IgD-negative memory B cell (primary cell): Measurements from ENCODE around the gene NCAPG2. TPM values are rescaled to one million over a fixed set of nuclear protein-coding genes. Genes with fewer than 3 reads are reported as not detected.
A peak's percentile ranks its signal among the peaks of the same experiment; 100 is the strongest.
"Not testable (repeated sequence)": the region's sequence is repeated elsewhere in the genome, so short reads cannot be mapped to it uniquely, and the experiment has no call there.

ENCODE experiments used
- H3K27ac Mint-ChIP-seq, 3 donors: one replicate each; pipeline ENCODE4 v1.8.0; 2020 to 2022; ENCODE audit warnings: mild to moderate bottlenecking in 3 of 3, mixed read lengths in 3 of 3, moderate library complexity in 1 of 3
- H3K27me3 Mint-ChIP-seq: one replicate; pipeline ENCODE4 v1.8.0; 2021; ENCODE audit warnings: mixed read lengths
- H3K36me3 Mint-ChIP-seq: one replicate; pipeline ENCODE4 v1.8.0; 2020; ENCODE audit warnings: mild to moderate bottlenecking, mixed read lengths
- H3K4me1 Mint-ChIP-seq, 3 donors: one replicate each; pipeline ENCODE4 v1.8.0; 2020 to 2022; ENCODE audit warnings: mixed read lengths in 3 of 3, mild to moderate bottlenecking in 1 of 3
- H3K4me3 Mint-ChIP-seq, 4 donors: one replicate each; pipeline ENCODE4 v1.8.0; 2020 to 2022; ENCODE audit warnings: mild to moderate bottlenecking in 4 of 4, mixed read lengths in 4 of 4, moderate library complexity in 3 of 4
- H3K9me3 Mint-ChIP-seq, 3 donors: one replicate each; pipeline ENCODE4 v1.8.0; 2020 to 2021; ENCODE audit warnings: mixed read lengths in 3 of 3, mild to moderate bottlenecking in 1 of 3
- polyA plus RNA-seq: library from polyadenylated mRNA; unstranded; fragments of 300-500 nt; fragmentation: Illumina TruSeq; gene quantifications from one replicate; pipeline ENCODE4 v1.2.3, GENCODE V29; 2021

Gene NCAPG2
- polyA plus RNA-seq, 1 donor from 2014 or later = 2.0 TPM

GRCh38 chr7:158703679-158704523, 703 bp downstream of the NCAPG2 start:
- peak overlapping the region; percentile 78 to 90 (median 86) for H3K4me3 Mint-ChIP-seq
- not testable (repeated sequence) for H3K27me3 Mint-ChIP-seq, H3K9me3 Mint-ChIP-seq, H3K36me3 Mint-ChIP-seq
- peak overlapping the region in 1 of 3 donors; percentile 60 for H3K27ac Mint-ChIP-seq
- H3K4me1 Mint-ChIP-seq = peaks cover 6 to 16% (median 11%) of the 10 kb centered on the region in 3 donors

DNA sequence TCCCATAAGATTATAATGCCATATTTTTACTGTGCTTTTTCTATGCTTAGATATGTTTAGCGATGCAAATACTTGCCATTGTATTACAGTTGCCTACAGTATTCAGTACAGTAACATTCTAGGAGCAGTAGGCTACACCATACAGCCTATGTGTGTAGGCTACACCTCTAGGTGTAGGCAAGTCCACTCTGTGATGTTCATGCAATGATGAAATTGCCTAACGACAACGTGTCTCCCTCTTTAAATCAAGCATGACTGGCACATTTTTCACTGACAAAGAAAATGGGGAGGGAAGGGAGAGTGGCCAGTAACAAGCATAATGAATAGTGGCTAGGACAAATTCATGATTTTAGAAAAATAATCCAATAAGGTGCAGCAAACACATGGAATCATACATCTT, 1.7 kb downstream of the NCAPG2 start:
- H3K27ac Mint-ChIP-seq = peak overlapping the region in 1 of 3 donors; percentile 55
- no peaks in the 10 kb centered on the region for H3K36me3 Mint-ChIP-seq
- peak overlapping the region in 3 of 4 donors; percentile 3 to 90 (median 28) for H3K4me3 Mint-ChIP-seq
- peaks cover 6 to 16% (median 11%) of the 10 kb centered on the region in 3 donors for H3K4me1 Mint-ChIP-seq
- no peaks in the 10 kb centered on the region for H3K27me3 Mint-ChIP-seq
- no peaks in the 10 kb centered on the region for H3K9me3 Mint-ChIP-seq

GRCh38 chr7:158702196-158702595, 2.4 kb downstream of the NCAPG2 start:
- Mint-ChIP-seq H3K9me3 (no peaks in the 10 kb centered on the region), H3K27me3 (no peaks in the 10 kb centered on the region), H3K4me1 (peaks cover 6 to 16% (median 11%) of the 10 kb centered on the region in 3 donors), H3K36me3 (peaks cover 2% of the 10 kb centered on the region), H3K4me3 (peak overlapping the region in 1 of 4 donors; percentile 90), H3K27ac (no peak overlapping the region)

- H3K4me1 Mint-ChIP-seq = peaks cover 0 to 15% (median 6%) of the 10 kb centered on the region in 3 donors
- H3K27ac Mint-ChIP-seq = no peak overlapping the region
- no peaks in the 10 kb centered on the region for H3K9me3 Mint-ChIP-seq
- H3K36me3 Mint-ChIP-seq = peaks cover 2% of the 10 kb centered on the region
- H3K27me3 Mint-ChIP-seq = no peaks in the 10 kb centered on the region
- H3K4me3 Mint-ChIP-seq = no peak overlapping the region
Measured at GRCh38 chr7:158700008-158700407, 4.6 kb downstream of the NCAPG2 start.

GRCh38 chr7:158699341-158699740, 5.3 kb downstream of the NCAPG2 start:
- H3K4me3 Mint-ChIP-seq = no peak overlapping the region
- H3K9me3 Mint-ChIP-seq = no peaks in the 10 kb centered on the region
- H3K4me1 Mint-ChIP-seq = peaks cover 0 to 15% (median 6%) of the 10 kb centered on the region in 3 donors
- no peak overlapping the region for H3K27ac Mint-ChIP-seq
- H3K27me3 Mint-ChIP-seq = no peaks in the 10 kb centered on the region
- H3K36me3 Mint-ChIP-seq = peaks cover 2% of the 10 kb centered on the region

- H3K4me3 Mint-ChIP-seq = no peak overlapping the region
- H3K27me3 Mint-ChIP-seq = no peaks in the 10 kb centered on the region
- peaks cover 0 to 15% (median 6%) of the 10 kb centered on the region in 3 donors for H3K4me1 Mint-ChIP-seq
- H3K36me3 Mint-ChIP-seq = peaks cover 2% of the 10 kb centered on the region
- no peak overlapping the region for H3K27ac Mint-ChIP-seq
- H3K9me3 Mint-ChIP-seq = no peaks in the 10 kb centered on the region
Measured at GRCh38 chr7:158698657-158699195, 5.9 kb downstream of the NCAPG2 start.

GRCh38 chr7:158697597-158697996, 7.0 kb downstream of the NCAPG2 start:
- not testable (repeated sequence) for H3K9me3 Mint-ChIP-seq, H3K4me1 Mint-ChIP-seq, H3K27me3 Mint-ChIP-seq, H3K27ac Mint-ChIP-seq, H3K4me3 Mint-ChIP-seq, H3K36me3 Mint-ChIP-seq

- no peaks in the 10 kb centered on the region for H3K27me3 Mint-ChIP-seq
- no peaks in the 10 kb centered on the region for H3K9me3 Mint-ChIP-seq
- peak overlapping the region in 1 of 4 donors; percentile 81 for H3K4me3 Mint-ChIP-seq
- H3K27ac Mint-ChIP-seq = no peak overlapping the region
- peaks cover 2% of the 10 kb centered on the region for H3K36me3 Mint-ChIP-seq
- peaks cover 0 to 8% (median 3%) of the 10 kb centered on the region in 3 donors for H3K4me1 Mint-ChIP-seq
Measured at GRCh38 chr7:158695726-158696452, 8.7 kb downstream of the NCAPG2 start.

GRCh38 chr7:158695056-158695455, 9.5 kb downstream of the NCAPG2 start:
- no peaks in the 10 kb centered on the region for H3K9me3 Mint-ChIP-seq
- H3K27me3 Mint-ChIP-seq = no peaks in the 10 kb centered on the region
- peaks cover 2% of the 10 kb centered on the region for H3K36me3 Mint-ChIP-seq
- no peak overlapping the region for H3K27ac Mint-ChIP-seq
- no peak overlapping the region for H3K4me3 Mint-ChIP-seq
- H3K4me1 Mint-ChIP-seq = peaks cover 0 to 8% (median 3%) of the 10 kb centered on the region in 3 donors

- H3K4me1 Mint-ChIP-seq = peaks cover 0 to 8% (median 3%) of the 10 kb centered on the region in 3 donors
- H3K27ac Mint-ChIP-seq = no peak overlapping the region
- no peaks in the 10 kb centered on the region for H3K9me3 Mint-ChIP-seq
Measured at GRCh38 chr7:158694650-158695049, 10.0 kb downstream of the NCAPG2 start.

DNA sequence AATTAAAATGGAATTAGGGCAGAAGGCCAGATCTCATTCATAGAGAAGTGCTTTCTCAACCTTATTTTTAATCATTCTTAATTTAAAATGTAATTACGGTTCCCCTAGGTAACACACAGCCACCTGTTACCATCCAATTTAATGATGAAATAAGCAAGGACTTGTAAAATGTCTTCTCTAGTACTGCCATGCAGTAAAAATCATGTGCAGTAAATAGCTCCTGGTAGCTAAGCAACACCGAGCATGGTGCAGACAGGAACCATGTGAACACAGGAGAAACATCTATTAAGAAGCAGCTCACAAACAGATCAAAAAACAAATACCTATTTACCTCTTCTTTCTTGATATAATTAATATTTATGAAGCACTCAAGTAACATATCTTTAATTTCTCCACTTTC, 15.1 kb downstream of the NCAPG2 start:
- Mint-ChIP-seq H3K36me3 (no peaks in the 10 kb centered on the region), H3K27ac (no peak overlapping the region), H3K4me1 (no peaks in the 10 kb centered on the region), H3K4me3 (no peak overlapping the region), H3K9me3 (no peaks in the 10 kb centered on the region), H3K27me3 (no peaks in the 10 kb centered on the region)

More at GRCh38 chr7:158694650-158695049, 10.0 kb downstream of the NCAPG2 start:
- Mint-ChIP-seq H3K4me3 (no peak overlapping the region), H3K27me3 (no peaks in the 10 kb centered on the region), H3K36me3 (peaks cover 2% of the 10 kb centered on the region)

DNA sequence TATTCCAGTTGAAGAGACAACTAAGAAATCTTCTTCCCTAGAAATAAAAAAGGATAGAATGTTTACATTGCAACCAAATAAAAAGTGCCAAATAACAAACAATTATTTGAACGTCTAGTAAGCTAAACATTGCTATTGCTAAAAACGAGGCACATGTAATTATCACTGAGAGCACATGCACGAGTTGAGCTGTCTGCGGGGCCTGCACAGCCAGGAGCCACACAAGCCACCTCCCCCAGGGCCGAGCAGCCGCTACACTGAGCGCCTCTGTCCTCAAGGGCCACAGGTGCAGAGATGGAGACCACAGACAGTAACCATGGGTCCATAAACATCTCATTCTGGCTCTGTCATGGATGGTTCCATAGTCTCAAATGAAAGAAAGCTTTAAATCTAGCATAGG, 17.2 kb downstream of the NCAPG2 start:
- Mint-ChIP-seq H3K4me3 (no peak overlapping the region), H3K27ac (peak overlapping the region in 1 of 3 donors; percentile 16), H3K27me3 (no peaks in the 10 kb centered on the region), H3K4me1 (no peaks in the 10 kb centered on the region), H3K36me3 (no peaks in the 10 kb centered on the region), H3K9me3 (no peaks in the 10 kb centered on the region)

DNA sequence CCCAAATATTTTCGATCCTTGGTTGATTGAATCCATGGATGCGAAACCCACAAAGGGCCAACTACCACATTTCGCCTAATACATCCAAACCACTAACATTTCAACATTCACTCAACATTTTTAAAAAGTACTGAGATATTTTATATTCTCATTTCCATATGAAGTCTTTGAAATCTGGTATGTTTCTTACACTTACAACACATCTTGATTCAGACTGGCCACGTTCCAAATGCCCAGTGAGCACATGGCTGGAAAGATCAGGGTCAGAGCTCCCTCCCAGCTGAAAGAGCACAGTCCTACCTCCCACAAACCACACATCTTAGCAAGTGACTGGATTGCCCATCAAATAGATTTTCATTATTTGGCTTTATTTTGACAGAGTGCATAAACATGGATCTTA, 18.9 kb downstream of the NCAPG2 start:
- H3K27ac Mint-ChIP-seq = no peak overlapping the region
- peaks cover 2% of the 10 kb centered on the region for H3K36me3 Mint-ChIP-seq
- H3K4me1 Mint-ChIP-seq = no peaks in the 10 kb centered on the region
- no peak overlapping the region for H3K4me3 Mint-ChIP-seq
- H3K9me3 Mint-ChIP-seq = no peaks in the 10 kb centered on the region
- no peaks in the 10 kb centered on the region for H3K27me3 Mint-ChIP-seq

DNA sequence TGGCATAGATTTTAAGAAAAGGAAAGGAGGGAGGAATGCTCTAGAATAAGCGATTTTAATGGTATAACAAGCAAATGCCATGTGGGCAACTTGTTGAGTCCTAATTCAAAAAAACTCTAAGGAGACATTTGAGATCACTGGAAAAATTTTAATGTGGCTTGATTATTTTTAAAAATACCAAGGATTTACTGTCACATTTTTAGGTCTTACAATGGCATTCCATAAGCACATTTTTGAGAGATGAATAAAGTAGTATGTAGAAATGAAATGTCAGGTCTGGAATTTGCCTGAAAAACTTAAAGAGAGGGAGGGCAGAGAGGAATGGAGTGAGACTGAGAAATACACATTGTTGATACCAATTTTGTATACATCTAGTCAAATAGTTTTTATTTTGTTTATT, 20.3 kb downstream of the NCAPG2 start:
- no peak overlapping the region for H3K27ac Mint-ChIP-seq
- no peaks in the 10 kb centered on the region for H3K27me3 Mint-ChIP-seq
- no peaks in the 10 kb centered on the region for H3K9me3 Mint-ChIP-seq

DNA sequence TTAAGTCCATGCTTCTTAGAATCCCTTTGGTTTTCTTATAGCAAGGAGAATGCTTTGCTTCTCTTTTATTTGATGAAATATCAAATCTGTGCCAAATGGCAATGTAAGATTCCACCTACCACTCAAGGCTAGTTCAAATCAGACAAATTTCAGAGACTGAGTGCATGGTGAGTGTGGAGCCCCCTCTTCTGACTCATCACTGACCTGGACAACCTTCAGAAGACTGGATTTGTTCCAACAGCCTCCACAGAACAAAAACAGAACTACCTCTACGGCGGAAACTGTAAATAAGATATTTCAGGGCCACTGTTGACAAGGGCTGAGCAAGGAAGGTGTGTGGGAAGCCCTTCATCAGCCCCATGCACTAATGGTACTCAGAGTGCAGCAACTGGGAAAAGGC, 21.1 kb downstream of the NCAPG2 start:
- no peaks in the 10 kb centered on the region for H3K4me1 Mint-ChIP-seq
- no peak overlapping the region for H3K4me3 Mint-ChIP-seq
- no peaks in the 10 kb centered on the region for H3K9me3 Mint-ChIP-seq
- H3K36me3 Mint-ChIP-seq = peaks cover 9% of the 10 kb centered on the region
- no peak overlapping the region for H3K27ac Mint-ChIP-seq
- no peaks in the 10 kb centered on the region for H3K27me3 Mint-ChIP-seq

More for the DNA sequence above, 20.3 kb downstream of the NCAPG2 start:
- H3K4me3 Mint-ChIP-seq = no peak overlapping the region
- no peaks in the 10 kb centered on the region for H3K4me1 Mint-ChIP-seq
- H3K36me3 Mint-ChIP-seq = peaks cover 6% of the 10 kb centered on the region
